Panc1 (cell line): ENCODE data around the gene CAMKMT.

Source experiments
- POLR2AphosphoS5 ChIP-seq: IDR thresholded peaks from 2 replicates; pipeline ENCODE4 v1.6.1; 2012; ENCODE audit warnings: mild to moderate bottlenecking, low read depth, low read length, moderate library complexity
- TCF7L2 ChIP-seq: IDR thresholded peaks from 2 replicates; pipeline ENCODE4 v1.6.1; 2011; ENCODE audit warnings: mild to moderate bottlenecking, low read depth, low read length, inconsistent platforms
- TF ChIP-seq, protein P1 (sequence below): fragments of 450-650 bp; IDR thresholded peaks from 2 replicates; pipeline ENCODE4 v1.5.1; 2017; ENCODE audit warnings: mild to moderate bottlenecking
- TF ChIP-seq, protein P2 (sequence below), 2 experiments: IDR thresholded peaks; 2 replicates each; pipeline ENCODE4 v1.6.1; 2011 to 2012; ENCODE audit warnings: low read depth in 2 of 2, control low read depth in 1 of 2, low read length in 1 of 2, mild to moderate bottlenecking in 1 of 2, moderate library complexity in 1 of 2; ENCODE audit not compliant: insufficient read depth in 1 of 2

DNA sequence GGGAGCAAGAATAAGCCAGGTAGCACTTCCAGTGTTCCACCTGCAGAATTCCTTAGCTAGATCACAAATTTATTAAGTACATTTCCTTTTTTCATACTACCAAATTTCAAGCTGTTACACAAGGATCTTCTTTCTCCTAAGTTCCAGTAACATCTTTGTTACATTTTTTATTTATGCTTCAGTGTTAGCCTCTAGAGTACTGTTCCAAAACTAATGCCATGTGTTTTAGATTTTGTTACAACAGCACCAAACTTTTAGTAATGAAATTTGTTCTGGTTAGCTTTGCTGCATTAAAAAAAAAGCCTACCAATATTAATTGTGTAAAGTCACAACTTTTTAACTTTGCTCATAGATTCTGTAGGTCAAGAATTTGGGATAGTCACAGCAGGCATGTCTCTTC, 161.1 kb downstream of the CAMKMT start:
- TF ChIP-seq, protein P1, sequence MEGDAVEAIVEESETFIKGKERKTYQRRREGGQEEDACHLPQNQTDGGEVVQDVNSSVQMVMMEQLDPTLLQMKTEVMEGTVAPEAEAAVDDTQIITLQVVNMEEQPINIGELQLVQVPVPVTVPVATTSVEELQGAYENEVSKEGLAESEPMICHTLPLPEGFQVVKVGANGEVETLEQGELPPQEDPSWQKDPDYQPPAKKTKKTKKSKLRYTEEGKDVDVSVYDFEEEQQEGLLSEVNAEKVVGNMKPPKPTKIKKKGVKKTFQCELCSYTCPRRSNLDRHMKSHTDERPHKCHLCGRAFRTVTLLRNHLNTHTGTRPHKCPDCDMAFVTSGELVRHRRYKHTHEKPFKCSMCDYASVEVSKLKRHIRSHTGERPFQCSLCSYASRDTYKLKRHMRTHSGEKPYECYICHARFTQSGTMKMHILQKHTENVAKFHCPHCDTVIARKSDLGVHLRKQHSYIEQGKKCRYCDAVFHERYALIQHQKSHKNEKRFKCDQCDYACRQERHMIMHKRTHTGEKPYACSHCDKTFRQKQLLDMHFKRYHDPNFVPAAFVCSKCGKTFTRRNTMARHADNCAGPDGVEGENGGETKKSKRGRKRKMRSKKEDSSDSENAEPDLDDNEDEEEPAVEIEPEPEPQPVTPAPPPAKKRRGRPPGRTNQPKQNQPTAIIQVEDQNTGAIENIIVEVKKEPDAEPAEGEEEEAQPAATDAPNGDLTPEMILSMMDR: no peak
- no peak for TF ChIP-seq POLR2AphosphoS5
- no peak for TF ChIP-seq TCF7L2
- TF ChIP-seq, protein P2, sequence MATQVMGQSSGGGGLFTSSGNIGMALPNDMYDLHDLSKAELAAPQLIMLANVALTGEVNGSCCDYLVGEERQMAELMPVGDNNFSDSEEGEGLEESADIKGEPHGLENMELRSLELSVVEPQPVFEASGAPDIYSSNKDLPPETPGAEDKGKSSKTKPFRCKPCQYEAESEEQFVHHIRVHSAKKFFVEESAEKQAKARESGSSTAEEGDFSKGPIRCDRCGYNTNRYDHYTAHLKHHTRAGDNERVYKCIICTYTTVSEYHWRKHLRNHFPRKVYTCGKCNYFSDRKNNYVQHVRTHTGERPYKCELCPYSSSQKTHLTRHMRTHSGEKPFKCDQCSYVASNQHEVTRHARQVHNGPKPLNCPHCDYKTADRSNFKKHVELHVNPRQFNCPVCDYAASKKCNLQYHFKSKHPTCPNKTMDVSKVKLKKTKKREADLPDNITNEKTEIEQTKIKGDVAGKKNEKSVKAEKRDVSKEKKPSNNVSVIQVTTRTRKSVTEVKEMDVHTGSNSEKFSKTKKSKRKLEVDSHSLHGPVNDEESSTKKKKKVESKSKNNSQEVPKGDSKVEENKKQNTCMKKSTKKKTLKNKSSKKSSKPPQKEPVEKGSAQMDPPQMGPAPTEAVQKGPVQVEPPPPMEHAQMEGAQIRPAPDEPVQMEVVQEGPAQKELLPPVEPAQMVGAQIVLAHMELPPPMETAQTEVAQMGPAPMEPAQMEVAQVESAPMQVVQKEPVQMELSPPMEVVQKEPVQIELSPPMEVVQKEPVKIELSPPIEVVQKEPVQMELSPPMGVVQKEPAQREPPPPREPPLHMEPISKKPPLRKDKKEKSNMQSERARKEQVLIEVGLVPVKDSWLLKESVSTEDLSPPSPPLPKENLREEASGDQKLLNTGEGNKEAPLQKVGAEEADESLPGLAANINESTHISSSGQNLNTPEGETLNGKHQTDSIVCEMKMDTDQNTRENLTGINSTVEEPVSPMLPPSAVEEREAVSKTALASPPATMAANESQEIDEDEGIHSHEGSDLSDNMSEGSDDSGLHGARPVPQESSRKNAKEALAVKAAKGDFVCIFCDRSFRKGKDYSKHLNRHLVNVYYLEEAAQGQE (IDR thresholded peaks at IDR 0.05; ENCODE audit: insufficient read depth in 1 of 2, low read depth in 2 of 2, low read length in 1 of 2): no peak
